A673 (cell line): Measurements from ENCODE around the gene VSIG10L.

Experiments
- EZH2 ChIP-seq: fragments of 200-600 bp; sonication (generic); IDR thresholded peaks from 2 replicates; pipeline ENCODE4 v1.6.1; 2017; ENCODE audit warnings: borderline replicate concordance, low read depth, mild to moderate bottlenecking, mixed read lengths, antibody characterized with exemption, low read length; ENCODE audit not compliant: poor library complexity, severe bottlenecking
- TF ChIP-seq, protein P1 (sequence below): fragments of 300-800, 200-600 bp; sonication (generic); conservative IDR thresholded peaks from 2 replicates; pipeline ENCODE4 v1.5.1; 2017; ENCODE audit warnings: low read depth, mild to moderate bottlenecking, antibody characterized with exemption, low read length, moderate library complexity, mixed read lengths

GRCh38 chr19:51319649-51320279 is 22.2 kb downstream of the VSIG10L start:
- TF ChIP-seq, protein P1, sequence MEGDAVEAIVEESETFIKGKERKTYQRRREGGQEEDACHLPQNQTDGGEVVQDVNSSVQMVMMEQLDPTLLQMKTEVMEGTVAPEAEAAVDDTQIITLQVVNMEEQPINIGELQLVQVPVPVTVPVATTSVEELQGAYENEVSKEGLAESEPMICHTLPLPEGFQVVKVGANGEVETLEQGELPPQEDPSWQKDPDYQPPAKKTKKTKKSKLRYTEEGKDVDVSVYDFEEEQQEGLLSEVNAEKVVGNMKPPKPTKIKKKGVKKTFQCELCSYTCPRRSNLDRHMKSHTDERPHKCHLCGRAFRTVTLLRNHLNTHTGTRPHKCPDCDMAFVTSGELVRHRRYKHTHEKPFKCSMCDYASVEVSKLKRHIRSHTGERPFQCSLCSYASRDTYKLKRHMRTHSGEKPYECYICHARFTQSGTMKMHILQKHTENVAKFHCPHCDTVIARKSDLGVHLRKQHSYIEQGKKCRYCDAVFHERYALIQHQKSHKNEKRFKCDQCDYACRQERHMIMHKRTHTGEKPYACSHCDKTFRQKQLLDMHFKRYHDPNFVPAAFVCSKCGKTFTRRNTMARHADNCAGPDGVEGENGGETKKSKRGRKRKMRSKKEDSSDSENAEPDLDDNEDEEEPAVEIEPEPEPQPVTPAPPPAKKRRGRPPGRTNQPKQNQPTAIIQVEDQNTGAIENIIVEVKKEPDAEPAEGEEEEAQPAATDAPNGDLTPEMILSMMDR: no peak
- TF ChIP-seq EZH2: no peak
